22Rv1 (cell line): ENCODE measurements around the gene TWIST2.

Experiments
- H3K27ac ChIP-seq: fragments of 450-650 bp; 2 replicates; pipeline ENCODE4 v1.5.1; 2017
- CTCF ChIP-seq: fragments of 450-650 bp; IDR thresholded peaks from 2 replicates; pipeline ENCODE4 v1.5.1; 2017; ENCODE audit warnings: mild to moderate bottlenecking
- ZFX ChIP-seq: fragments of 450-650 bp; IDR thresholded peaks from 2 replicates; pipeline ENCODE4 v1.6.1; 2017; ENCODE audit warnings: antibody characterized with exemption, borderline replicate concordance

The TWIST2 gene

GRCh38 chr2:238854699-238855229 is 6.9 kb downstream of the TWIST2 start:
- no peak overlapping the region for H3K27ac ChIP-seq
- TF ChIP-seq ZFX (no peak), CTCF (no peak)

- TF ChIP-seq ZFX (no peak), CTCF (no peak)
- H3K27ac ChIP-seq, result no peak overlapping the region
Measured at GRCh38 chr2:238855299-238855698, 7.4 kb downstream of the TWIST2 start.

DNA sequence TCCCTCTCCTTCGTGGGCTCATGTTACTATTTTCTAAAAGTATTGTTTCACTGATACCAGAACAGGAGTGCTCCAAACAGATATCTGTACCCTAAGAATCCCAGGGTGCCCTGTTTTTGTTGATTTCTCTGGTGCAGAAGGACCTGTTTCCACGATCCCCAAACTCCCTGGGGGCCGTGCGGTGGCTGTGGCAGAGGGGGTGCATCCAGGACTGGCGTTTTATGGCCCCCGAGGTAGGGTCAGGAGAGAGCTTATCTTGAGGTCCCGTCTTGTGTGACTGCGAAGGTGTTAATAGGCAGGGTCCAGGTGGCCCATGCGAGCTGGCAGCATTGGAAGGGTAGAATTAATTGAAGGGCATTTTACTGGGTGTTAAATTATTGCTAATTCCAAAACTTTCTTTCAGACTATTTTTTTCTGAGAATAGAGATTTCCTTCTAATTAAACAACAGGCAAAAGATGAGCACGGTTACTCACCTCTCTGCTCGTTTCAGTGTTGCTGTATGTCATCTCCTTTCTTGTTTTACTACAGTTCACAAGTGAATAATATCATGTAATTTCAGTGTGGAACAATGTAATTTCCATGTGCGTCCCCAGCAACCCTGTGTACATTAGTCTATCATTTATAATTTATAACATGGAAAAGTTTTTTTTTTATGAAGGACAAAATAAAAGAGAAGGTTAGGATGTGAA is 8.2 kb downstream of the TWIST2 start:
- no peak for TF ChIP-seq ZFX
- TF ChIP-seq CTCF, result no peak
- no peak overlapping the region for H3K27ac ChIP-seq

DNA sequence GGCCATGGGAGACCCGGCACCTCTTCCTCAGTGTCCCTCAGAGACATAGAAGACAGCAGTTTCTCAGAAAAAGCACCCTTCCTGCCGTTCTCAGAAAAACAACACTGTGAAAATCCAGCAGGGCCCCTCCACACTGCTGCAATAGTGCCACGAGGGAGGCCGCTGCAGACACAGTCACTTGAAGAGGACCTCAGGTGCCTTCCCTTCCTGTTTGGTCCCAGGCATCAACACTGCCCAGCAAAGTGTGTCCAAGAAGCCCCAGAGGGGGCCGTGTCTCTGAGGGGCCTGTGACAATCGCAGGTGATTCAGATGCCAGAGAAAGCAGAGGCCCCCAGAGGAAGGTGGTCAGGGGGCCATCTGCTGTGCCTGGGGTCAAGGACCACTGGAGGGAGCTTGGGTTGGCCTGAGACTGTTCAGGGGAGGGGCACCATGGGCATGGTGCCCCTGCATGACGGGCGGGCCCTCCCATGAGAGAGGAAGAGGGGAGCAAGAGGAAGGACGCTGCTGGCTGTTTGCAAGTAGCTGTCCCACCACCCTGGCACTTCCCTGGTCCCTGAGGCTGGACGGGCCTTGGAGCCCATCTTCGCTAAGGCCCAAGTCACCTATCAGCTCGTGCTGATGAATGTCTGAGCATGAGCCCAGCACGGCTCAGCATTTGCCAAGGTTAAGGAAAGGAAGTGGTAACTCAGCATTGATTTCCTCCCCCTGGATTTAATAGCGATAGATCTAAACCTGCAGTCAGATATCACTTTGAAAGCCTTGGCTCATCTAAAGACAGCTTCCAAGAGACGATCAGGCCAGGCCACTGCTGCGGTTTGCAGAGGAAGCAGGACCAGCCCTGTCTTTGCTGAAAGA is 9.1 kb downstream of the TWIST2 start:
- TF ChIP-seq CTCF (no peak), ZFX (no peak)
- no peak overlapping the region for H3K27ac ChIP-seq

DNA sequence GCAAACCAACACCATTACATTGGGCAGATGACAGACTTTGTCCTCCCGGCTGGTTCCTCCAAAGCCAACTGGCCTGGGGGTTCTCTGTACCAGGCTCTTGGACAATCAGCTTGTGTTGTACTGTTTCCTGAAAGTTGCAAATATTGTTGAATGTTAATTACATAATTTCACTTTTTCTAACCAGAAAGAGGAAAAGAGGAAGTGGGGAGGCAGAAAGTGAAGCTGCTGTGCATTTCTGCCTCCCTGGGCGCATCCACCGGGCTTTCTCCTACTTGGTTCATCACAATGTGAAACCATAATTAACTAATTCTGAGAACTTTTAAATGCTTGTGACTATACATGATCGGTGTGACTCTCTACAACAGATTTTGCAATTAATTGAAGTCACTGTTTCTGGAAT is 10.1 kb downstream of the TWIST2 start:
- TF ChIP-seq ZFX, result no peak
- H3K27ac ChIP-seq, result no peak overlapping the region

DNA sequence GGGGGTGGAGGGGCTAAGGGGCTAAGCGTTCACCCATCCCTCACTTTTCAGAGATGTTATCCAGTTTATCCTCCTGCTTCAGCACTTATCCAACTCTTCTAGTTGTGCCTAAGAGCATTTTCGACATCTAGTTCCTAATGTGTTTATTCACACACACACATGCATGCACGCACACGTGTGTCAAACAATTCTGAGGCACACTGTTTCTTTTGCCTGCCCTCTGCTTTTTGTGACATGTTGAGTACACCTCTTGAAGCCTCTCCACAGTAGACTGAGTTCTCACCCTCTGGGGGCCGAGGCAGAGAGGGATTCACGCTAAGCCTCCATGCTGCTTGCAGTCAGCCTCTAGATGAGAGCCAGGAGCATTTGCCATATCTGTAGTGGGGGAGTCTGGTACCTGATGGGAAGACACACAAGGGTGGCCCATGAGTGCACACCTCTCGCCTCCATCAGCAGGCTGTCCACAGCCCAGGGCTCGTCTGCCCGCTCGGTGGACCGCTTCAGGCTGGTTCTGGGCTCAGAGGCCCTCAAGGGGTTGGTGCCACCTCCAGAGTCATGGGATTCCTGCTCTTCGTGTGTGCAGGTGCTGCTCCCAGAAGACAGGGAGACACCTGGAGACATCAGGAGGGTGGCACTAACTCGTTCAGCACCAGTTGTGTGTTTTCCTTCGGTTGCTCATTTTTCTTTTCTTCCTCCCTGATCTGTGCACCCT is 11.9 kb downstream of the TWIST2 start:
- TF ChIP-seq ZFX (no peak), CTCF (no peak)

DNA sequence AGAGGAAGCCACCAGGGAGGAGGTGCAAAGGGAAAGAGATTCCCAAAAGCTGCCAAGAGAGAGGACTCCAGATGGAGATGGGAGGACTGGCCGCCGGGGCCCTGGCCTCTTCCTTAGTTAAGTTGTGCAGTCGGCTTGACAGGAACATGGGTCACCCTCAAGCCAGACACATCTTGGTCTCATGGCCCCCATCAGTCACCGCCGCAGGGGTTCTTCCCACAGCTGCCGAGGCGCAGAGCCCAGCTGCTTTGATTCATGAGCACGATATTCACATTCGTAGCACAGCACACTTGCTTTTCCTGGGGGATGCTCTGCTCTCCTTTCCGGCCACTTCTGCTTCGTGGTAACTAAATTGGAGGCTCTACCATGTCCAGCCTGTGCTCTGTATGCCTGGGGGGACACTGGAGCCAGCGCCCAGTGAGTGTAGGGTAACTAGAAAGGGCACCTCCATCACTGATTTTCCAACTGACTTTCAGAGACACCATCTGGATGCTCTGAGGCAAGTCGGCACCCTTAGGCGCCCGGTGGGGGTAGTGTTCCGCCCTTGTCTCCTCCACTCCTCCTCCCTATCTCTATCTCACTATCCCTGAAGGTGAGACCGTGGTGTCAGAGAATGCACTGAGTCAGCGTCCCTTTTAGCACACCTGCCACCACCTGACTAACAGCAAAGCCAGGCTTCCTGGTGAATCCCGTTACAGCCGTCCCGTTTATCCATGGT is 13.3 kb downstream of the TWIST2 start:
- H3K27ac ChIP-seq, result no peak overlapping the region
- TF ChIP-seq CTCF (no peak), ZFX (no peak)

More for the DNA sequence above, 11.9 kb downstream of the TWIST2 start:
- H3K27ac ChIP-seq, result no peak overlapping the region
